ENCODE data around the gene SAMM50. TPM values are rescaled to one million over a fixed set of nuclear protein-coding genes. Genes with fewer than 3 reads are reported as not detected.

Gene SAMM50
- 23.6 TPM for total RNA-seq

- peak; percentile 95 for DNase-seq (ENCODE audit: low spot score)
- peak; percentile 91 for ATAC-seq
Observed at GRCh38 chr22:43955040-43955882, at the start of gene SAMM50. SAMM50 (plus strand) TSS chr22:43955442; CDS start chr22:43955578, 136 bp downstream.

GRCh38 chr22:43905681-43906080 lies 49.6 kb upstream of the SAMM50 start:
- ATAC-seq (no peak), DNase-seq (ENCODE audit: low spot score) (no peak)

GRCh38 chr22:43909708-43910107 lies 45.5 kb upstream of the SAMM50 start:
- no peak for ATAC-seq
- DNase-seq (ENCODE audit: low spot score), result no peak

GRCh38 chr22:43910178-43910695 lies 45.0 kb upstream of the SAMM50 start:
- ATAC-seq, result no peak
- DNase-seq (ENCODE audit: low spot score), result no peak

GRCh38 chr22:43911351-43911750 lies 43.9 kb upstream of the SAMM50 start:
- no peak for ATAC-seq
- DNase-seq (ENCODE audit: low spot score), result no peak

GRCh38 chr22:43917521-43917920 lies 37.7 kb upstream of the SAMM50 start:
- DNase-seq (ENCODE audit: low spot score) (no peak), ATAC-seq (no peak)

- DNase-seq (ENCODE audit: low spot score) (peak; percentile 95), ATAC-seq (peak; percentile 67)
Observed at GRCh38 chr22:43919106-43919973, 35.9 kb upstream of the SAMM50 start.

- ATAC-seq, result no peak
- no peak for DNase-seq (ENCODE audit: low spot score)
Observed at GRCh38 chr22:43921370-43921769, 33.9 kb upstream of the SAMM50 start.

GRCh38 chr22:43922123-43922522 lies 33.1 kb upstream of the SAMM50 start:
- no peak for ATAC-seq
- no peak for DNase-seq (ENCODE audit: low spot score)

- DNase-seq (ENCODE audit: low spot score), result no peak
- no peak for ATAC-seq
Observed at GRCh38 chr22:43923191-43923590, 32.1 kb upstream of the SAMM50 start.

GRCh38 chr22:43923631-43924464 lies 31.4 kb upstream of the SAMM50 start, which contains the start of gene PNPLA3:
PNPLA3 (plus strand) TSS chr22:43923805; CDS start chr22:43923912, 107 bp downstream.
- ATAC-seq (peak; percentile 66), DNase-seq (ENCODE audit: low spot score) (peak; percentile 98)

- peak; percentile 4 for ATAC-seq
- no peak for DNase-seq (ENCODE audit: low spot score)
Observed at GRCh38 chr22:43924877-43925276, 30.4 kb upstream of the SAMM50 start.

- DNase-seq (ENCODE audit: low spot score) (peak; percentile 95), ATAC-seq (peak; percentile 73)
Observed at GRCh38 chr22:43925433-43926348, 29.6 kb upstream of the SAMM50 start.

GRCh38 chr22:43926349-43926710 lies 28.9 kb upstream of the SAMM50 start:
- DNase-seq (ENCODE audit: low spot score) (no peak), ATAC-seq (no peak)

- ATAC-seq, result peak; percentile 24
- peak; percentile 79 for DNase-seq (ENCODE audit: low spot score)
Observed at GRCh38 chr22:43928468-43928867, 26.8 kb upstream of the SAMM50 start.

- ATAC-seq (no peak), DNase-seq (ENCODE audit: low spot score) (no peak)
Observed at GRCh38 chr22:43928908-43929307, 26.3 kb upstream of the SAMM50 start.

GRCh38 chr22:43931771-43932170 lies 23.5 kb upstream of the SAMM50 start:
- DNase-seq (ENCODE audit: low spot score) (no peak), ATAC-seq (no peak)

GRCh38 chr22:43941449-43941848 lies 13.8 kb upstream of the SAMM50 start:
- no peak for DNase-seq (ENCODE audit: low spot score)
- no peak for ATAC-seq

GRCh38 chr22:43944670-43945430 lies 10.4 kb upstream of the SAMM50 start:
- DNase-seq (ENCODE audit: low spot score) (no peak), ATAC-seq (peak; percentile 4)
